NCI-H128 (cell line): Measurements from ENCODE around the gene LCN9.

Source experiments
- DNase-seq: peaks from one replicate; lab custom pipeline; 2025; ENCODE audit not compliant: unreplicated experiment; lab: John Stamatoyannopoulos, UW

The LCN9 gene

DNA sequence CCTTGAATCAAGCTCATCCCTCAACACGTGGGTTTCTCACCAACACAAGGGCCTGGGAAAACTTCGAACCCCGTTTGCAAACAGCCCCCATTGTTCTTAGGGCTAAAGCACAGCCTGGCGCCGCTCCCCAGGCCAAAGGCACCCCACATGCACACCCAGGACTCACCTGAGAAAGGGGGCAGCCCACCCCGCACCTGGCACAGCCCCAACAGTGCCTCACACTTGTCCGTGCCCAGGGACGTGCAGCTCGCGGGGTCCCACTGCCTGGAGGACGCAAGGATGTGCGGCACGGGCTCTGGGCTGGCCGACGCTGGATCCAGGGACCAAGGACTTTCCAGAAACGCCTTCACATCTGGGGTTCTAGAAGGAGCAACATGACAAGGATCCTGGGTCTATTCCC, 33.3 kb downstream of the LCN9 start:
- DNase-seq = no peak

DNA sequence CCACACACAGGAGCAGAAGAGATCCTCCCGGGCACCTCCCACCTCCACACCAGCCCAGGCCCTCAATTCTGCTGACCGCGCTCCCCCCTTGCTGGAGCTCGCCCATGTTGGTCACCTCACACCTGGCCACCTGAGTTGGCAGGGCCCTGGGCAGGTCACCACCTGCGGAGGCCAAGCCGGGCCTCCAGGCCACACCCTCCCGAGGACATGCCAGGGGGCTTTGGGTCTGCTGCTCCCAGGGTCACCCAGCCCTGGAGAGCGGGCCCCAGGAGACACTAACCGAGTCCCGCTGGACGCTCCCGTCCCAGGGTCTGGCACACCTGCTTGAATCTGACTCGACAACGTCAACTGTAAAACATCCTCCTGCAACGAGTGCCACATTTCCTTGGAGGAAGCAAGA, 34.1 kb downstream of the LCN9 start:
- no peak for DNase-seq

DNA sequence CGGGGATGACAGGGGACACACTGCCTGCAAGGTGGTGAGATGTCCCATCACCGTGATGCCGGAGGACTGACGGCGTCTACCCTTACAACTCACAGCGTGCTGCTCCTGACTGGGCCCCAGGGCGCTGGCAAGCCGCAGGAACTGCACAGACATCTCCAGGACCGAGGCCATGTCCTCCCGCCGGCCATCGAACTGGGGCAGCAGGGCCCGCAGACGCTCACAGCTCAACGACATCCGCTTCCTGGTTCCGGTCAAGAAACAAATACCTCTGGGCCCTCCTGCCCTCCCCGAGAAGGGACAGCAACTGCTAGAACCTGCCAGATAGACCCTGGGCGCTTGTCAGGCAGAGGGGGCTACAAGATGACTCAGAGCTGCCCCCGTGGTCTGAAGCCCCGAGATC, 35.1 kb downstream of the LCN9 start:
- no peak for DNase-seq

DNA sequence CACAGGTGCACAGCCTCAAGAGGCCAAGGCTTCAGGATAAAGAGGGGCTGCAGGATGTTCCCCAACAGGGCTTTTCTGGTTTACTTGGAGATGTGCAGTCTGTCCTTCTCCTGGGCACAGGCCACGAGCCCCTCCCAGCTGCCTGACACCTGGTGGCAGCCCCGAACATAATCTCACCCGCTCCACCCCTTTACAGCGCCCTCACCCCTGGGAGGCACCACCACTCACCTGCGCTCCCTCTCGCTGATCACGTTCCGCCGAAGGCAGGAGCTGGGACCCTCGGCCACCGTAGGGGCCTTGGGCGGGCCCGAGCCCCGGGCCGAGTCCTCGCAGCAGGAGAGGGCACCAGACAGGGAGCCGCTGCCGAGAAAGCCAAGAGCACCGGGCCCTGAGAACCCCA, 35.7 kb downstream of the LCN9 start:
- DNase-seq = no peak

DNA sequence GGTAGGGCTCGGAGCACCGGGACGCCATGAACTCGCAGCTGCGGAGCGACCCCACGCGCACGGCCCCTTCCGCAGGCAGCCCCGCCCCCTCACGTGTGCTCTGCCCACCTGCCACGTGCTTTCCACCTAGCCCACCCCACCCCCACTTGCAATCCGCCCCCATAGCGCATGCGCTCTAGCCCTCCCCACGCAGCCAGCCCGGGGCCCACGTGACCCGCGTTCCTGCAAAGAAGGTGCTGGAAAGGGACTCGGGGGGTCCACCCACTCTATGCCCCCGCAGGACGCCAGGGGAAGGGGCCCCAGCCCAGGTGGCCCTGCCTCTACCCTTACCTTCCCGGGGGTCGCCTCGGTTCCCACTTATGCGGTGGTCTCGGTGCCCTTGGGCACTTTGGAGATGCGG, 36.3 kb downstream of the LCN9 start, which contains the start of gene SOHLH1:
Gene SOHLH1 (minus strand): TSS at position 42 of the 400 bp plus-strand sequence. CDS start 14 bp downstream, at position 28.
- no peak for DNase-seq

DNA sequence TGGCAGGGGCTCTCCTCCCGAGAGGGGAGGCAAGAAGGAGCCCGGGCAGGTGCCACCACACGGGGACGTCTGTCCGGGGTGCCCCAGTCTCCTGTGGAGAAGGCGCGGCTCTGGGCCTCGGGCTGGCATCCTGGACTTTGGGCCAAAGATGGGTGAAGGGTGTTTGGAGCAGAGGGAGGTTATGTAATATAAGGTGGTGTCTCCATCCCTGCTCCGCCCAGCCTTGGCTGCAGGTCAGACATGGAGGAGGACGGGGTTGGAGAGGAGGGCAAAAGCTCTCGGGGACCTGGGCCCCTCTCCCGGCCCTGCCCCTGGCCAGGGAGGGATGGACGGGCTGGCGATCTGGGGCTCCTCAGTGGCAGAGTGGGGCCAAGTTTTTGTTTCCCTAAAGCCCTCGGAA, 37.4 kb downstream of the LCN9 start:
- no peak for DNase-seq

DNA sequence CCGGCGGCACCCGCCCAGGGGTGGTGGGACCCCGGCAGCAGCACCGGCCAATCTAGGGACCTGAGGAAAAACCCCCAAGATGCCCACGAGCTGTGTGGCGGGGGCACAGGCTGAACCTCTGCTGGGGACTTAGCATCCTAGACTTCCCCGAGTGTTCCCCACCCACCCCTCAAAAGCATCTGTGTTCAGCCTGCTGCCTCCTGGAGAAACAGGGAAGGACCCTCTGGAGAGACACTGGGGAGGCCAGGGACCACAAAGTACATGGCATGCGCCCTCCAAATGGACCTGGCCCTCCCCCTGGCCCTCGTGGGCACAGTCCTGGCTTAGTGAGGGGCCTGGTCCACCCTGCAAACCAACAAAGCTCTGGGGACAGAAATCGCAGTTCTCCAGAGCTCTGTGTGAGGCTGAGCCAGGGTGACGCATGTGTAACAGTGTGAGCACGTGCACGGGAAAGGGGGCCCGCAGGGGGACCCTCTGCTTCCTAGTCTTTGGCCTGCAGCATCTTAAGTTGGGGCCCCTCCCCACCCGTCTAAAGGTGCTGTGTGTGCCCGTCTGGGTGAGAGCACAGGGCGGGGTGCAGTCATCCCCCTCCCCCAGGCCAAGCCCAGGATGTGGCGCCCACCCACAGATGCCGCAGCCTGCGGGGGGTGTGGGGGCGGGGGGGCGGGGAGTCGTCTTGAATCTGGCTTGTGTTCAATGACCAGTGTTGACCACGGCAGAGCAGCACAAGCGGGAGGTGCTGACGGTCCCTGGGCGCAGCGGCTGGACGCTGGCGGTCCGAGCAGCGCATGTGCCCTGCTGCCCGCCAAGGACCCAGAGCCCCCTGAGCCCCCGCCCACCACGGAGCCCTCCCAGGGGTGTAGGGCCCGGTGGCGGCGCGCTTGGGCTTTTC, 38.2 kb downstream of the LCN9 start:
- DNase-seq = no peak

DNA sequence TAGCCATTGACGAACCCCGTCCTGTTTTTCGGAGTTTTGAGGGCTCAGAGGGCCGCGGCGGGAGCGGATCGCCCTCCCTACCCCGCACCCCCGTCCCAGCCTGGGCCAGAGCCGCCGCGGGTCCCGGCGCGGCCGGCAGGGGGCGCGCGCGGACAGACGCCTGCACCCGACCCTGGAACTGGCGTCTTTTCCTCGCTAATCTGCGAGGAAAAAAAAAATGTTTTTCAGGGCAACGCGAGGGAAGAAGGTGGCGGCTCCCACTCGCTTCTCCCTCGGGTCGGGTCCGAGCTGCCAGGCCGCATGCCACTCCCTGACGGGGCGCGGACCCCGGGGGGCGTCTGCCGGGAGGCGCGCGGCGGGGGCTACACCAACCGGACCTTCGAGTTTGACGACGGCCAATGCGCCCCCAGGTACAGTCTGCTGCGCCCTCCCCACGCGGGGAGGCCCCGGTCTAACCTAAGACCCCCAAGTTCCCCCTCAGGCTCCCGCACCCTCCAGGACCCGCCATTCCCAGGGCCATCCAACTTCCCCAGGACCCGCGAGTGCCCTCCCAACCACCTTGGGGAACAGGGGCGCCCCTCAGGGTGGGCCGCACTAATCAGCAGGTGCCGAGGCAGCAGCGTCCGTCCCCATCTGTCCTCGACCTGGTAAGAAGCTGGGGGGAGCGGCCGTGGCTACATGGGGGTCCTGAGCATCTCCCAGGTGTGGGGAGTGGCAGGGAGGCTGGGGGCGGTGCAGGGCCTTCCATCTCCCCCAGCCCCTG, 39.0 kb downstream of the LCN9 start, which contains the start of gene KCNT1:
Gene KCNT1 (plus strand): TSS at position 227 of the 763 bp plus-strand sequence. CDS start 74 bp downstream, at position 301.
- DNase-seq = peak; percentile 13

DNA sequence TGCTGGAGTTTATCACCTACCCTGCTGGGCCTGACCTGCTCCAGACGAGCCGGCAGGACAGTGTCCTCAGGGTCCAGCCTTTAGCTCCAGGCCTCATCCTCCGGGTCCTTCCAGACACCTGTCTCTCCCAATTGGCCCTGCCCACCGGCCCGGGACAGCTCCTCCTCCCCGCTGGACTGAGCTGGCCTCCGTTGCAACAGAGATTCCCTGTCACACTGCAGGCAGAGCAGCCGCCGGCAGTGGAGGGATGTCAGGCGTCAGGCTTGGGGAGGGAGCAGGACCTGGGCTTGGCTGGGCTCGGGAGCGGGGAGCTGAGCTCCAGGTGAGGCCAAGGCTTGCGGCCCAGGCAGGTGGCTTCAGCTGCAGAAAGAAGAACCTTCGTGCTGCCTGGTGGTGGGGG, 40.6 kb downstream of the LCN9 start:
- DNase-seq = no peak

DNA sequence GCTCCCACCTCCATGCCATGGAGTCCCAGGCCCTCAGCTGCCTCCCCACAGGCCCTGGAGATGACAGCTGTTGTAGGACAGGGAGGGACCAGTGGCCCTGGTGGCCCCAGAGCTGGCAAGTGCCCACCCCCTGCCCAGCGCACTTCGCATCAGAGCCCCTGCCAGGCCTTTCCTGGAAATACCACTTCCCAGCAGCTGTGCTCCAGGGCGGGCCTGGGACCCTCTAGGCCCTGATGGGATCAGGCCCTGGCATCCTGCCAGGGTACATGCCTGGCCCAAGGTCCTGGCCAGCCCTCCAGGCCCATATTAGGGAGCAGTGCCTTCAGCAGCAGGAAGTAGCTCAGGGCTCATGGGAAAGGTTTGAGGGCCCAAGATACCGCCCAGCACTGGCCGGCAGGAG, 41.4 kb downstream of the LCN9 start:
- DNase-seq = no peak

DNA sequence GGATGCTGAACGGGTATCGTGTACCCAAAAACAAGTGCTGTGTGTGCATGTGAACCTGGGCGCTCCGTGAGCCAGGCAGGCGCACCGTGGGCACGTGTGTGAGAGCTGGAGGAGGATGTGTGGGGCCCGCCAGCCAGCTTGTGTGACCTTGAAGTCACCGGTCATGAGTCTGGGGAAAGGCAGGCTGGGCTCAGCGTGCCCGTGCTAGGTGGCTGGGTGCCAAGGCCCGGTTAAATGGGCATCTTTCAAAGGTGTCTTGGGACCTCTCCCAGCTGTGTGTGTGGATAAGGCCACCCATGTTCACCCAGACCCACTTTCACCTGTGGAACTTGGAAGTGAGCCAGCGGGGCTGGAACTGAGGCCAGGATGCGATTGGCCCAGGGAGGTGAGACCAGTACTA, 42.3 kb downstream of the LCN9 start:
- no peak for DNase-seq

DNA sequence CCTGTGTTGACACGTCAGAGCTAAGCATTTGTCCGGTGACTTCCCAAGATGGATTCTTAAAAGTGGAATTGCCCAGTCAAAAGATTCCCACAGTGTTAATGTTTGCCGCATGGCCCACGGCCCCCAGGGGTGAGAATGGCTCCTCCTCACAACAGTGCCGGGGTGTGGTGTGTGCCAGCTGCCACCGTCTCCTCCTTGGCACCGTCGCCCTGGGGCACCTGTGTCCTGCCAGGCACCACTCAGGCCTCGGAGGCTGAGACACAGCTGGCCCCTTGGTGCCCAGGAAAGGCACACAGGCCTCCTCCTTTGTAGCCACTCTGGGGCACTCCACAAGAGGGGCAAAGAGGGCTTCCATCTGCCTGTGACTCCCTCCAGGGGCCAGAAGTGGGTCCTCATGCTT, 43.2 kb downstream of the LCN9 start:
- no peak for DNase-seq

DNA sequence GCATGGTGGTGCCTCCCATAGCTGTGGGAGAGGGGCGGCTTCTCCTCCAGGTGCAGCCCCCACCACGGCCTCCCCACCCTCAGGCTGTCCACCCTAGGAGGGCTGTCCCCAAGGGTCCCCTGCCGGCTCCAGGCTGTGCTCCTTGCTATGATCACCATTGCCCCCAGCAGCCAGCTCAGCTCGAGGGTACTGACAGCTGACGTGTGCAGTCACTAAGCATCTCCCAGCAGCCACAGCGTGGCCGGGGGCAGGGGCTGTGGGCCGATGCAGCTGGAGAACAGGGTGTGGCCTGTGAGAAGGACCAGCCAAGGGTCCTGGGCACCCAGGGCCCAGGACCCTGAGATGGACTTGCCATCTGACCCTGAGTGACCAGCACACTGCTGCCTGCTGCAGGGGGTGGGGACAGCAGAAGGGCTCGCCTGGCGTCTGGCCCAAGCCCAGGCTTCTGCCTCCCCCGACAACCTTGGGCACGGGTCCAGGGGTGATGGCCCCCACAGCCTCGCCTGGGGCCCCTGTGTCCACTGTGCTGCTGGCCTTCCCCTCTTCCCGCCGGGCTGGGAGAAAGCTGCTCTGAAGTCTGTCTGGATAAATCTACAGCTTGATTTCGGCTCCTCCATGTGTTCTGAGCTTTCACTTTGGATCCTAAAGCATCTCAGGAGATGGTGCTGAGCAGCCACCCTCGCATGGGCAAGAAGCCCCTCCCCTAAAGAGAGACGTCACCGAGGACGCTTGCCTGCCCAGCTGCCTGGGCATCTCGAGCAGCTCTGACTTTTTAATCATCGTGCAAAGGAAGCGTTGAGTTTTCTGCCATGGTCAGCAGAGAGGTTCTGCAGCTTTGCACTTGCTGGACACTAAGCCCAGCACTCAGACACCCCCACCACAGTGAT, 44.4 kb downstream of the LCN9 start:
- no peak for DNase-seq

DNA sequence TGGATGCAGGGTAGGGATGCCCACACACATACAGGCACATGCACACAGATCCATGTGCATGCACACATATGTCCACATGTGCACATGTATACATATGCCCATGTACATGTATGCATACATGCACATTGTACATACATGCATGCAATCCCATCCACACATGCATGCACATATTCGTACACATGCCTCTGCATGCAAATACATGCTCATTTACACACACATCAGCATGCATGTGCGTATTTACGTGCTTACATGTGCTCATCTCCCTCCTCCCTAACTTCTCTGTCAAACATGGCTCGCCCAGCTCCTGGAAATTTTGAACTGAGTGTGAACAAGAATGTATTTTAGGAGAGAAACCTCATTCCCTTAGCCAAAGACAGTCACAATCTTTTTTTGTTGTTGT, 45.1 kb downstream of the LCN9 start:
- no peak for DNase-seq

DNA sequence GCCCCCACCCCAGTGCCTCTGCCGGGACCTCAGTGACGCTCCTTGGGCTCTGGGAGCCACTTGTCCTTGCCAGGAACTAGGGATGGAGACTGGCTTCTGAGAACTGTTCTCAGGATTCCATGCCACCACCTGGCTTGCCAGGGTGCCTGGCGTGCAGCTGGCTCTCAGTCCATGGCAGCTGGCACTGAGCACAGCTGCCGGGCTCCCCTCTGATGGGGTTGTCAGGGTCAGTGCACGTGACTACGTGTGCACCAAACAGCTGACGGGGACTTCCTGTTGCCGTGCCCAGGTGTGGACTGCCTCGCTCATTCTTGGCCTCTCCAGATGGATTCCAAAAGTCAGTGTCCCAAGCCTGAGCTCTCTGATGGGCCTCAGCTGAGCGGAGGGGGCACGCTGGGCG, 48.3 kb downstream of the LCN9 start:
- DNase-seq = no peak

DNA sequence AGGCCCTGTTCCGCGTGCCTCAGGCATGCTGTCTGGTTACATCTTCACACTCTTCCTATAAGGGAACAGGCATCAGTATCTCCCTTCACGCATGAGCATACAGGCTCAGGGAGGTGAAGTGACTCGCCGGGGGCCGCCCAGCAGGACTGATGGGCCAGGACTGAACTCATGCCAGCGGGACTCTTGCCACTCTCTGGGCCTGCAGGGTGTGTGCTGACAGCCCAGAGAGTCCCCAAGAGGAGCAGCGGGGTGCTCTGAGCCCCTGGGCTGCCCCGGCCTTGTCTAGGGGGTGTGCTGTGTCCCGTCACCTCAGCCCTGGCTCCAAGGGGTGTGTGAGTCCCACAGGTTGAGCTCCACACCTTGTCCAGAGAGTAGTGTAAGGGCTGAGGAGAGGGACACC, 48.8 kb downstream of the LCN9 start:
- no peak for DNase-seq

DNA sequence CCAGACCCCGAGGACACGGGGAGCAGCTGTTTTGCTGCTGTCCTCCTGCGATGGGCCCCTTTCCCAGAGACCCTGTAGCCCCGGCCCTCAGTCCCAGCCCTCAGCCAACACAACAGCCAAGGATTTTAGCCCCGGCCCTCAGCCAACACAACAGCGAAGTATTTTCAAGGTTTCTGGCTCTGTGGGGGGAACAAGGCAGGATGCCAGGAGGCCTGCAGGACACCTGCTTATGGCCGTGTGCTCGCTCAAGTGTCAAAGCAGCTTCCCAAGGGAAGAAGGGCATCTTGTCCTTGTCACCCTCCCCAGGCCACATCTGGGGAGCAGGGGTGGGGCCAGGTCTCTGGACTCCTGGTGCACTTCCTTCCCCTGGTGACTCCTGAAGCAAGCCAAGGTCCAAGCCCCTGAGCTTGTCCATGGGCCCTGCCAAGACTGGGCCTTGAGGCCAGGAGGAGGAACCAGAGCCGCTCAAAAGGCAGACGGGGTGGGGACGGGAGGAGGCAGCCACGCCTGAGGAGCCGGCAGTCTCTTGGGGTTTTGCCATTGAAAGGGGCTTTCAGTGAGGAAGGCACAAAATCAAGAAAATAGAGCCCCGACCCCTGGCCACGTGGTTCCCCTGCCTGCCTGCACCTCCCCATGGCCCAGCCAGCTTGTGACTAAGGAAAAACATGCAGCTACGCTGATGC, 49.6 kb downstream of the LCN9 start:
- no peak for DNase-seq

DNA sequence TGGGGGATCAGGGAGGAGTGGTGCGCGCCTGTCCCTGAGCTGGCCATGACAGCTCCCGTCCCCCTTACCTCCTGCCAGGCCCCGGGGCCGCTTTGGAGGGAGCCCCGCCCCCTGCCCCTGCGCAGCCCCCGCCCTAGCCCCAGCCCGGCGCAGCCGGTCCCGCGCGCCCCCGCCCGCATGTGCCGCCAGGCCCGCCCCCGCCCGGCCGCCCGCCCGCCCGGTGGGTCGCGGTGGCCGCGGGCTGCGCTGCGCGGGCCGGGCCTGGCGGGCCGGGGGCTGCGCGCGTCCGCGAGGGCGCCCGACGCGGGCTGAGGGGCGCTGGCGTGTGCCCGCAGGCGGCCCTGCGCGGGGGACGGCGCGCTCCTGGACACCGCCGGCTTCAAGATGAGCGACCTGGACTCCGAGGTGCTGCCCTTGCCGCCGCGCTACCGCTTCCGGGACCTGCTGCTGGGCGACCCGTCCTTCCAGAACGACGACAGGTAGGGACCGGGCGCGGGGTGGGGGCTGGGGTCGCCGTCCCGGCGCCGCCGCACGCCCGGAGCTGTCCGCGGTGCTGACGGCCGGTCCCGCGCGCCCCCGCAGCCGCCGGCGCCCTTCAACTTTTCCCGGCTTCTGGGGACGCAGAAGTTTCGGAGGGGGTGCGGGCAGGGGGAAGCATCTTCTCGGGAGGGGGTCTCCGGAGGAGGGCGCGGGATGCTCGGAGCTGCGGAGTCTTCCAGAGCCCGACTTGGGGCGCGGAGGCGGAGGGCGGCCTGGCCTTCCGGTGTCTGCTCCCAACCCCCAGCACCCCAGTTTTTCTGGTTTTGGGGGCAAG, 51.3 kb downstream of the LCN9 start:
- DNase-seq = no peak

DNA sequence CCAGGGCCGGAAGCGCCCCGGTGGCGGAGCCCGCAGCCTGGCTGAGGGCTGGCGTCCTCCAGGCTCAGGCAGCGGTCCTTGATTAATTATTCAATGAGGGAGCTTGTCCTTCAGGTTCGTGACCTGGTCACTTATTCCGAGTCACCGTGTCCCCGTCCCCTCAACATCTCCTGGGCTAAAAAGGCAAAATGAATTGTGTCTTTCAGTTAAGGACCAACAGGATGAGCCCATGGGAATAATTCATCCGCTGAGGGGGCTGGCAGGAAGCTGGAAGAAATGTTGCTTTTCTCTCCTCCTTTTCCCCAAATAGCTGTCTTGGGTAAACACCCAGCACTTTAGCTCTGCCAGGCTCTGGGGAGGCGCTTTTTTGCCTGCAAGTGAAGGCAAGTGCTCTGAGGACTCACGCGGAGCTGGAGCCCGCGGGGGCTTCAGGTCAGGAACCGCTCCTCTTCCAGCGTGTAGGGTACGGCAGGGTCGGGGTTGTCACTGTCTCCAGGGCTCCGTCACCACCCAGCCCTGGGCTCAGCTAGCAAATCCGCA, 52.0 kb downstream of the LCN9 start:
- DNase-seq = no peak
